ENCODE measurements around the gene GARRE1.
"Not testable (repeated sequence)": the region's sequence is repeated elsewhere in the genome, so short reads cannot be mapped to it uniquely, and the experiment has no call there.

Gene GARRE1

GRCh38 chr19:34256835-34257558 lies 2.6 kb downstream of the GARRE1 start:
- no peak for DNase-seq (ENCODE audit: low read depth in 1 of 2, low spot score in 1 of 2)

DNA sequence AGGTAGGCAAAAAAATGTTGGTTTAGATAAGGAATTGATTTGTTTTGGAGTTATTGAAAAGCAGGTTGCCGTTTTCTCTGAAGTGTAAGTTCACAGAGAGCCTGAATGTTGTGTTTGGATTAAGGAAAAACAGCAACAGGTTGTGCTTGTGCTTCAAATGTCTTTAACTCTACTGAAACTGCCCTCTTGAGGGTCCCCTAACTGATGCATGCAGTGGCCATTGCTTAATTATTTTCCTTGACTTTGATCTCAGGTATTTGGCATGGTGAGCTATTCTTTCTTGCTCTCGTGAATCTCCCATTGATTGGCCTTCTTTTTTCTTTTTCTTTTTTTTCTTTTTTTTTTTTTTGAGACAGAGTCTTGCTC lies 3.2 kb downstream of the GARRE1 start:
- no peak for DNase-seq (ENCODE audit: low read depth in 1 of 2, low spot score in 1 of 2)

DNA sequence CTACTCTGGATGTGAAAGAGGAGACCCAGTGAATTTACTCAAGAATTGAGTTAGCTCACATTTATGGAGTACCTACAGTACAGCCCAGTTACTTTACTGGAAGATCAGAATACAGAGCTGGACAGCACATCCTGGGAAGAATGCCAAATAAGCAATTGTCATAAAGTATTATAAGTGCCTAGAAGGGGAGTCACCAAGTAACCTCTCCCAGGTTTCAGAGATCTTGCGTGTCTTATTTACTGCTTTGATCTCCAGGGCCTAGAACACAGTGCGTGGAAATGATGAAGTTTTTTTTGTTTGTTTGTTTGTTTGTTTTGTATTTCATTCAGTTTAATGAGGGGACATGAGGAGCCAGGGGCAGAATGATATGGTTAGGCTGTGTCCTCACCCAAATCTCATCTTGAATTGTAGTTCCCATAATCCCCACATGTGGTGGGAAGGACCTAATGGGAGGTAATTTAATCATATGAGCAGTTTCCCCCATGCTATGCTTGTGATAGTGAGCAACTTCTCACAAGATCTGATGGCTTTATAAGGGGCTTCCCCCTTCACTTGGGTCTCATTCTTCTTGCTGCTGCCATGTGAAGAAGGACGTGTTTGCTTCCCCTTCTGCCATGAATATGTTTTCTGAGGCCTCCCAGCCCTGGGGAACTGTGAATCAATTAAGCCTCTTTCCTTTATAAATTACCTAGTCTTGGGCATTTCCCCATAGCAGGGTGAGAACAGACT lies 5.2 kb downstream of the GARRE1 start:
- DNase-seq (ENCODE audit: low read depth in 1 of 2, low spot score in 1 of 2), result no peak

- DNase-seq (ENCODE audit: low read depth in 1 of 2, low spot score in 1 of 2), result no peak
These were observed 6.4 kb downstream of the GARRE1 start for GRCh38 chr19:34260771-34261173.

- no peak for DNase-seq (ENCODE audit: low read depth in 1 of 2, low spot score in 1 of 2)
These were observed 7.2 kb downstream of the GARRE1 start for GRCh38 chr19:34261334-34262109.

- DNase-seq (ENCODE audit: low read depth in 1 of 2, low spot score in 1 of 2), result no peak
These were observed 9.4 kb downstream of the GARRE1 start for GRCh38 chr19:34263745-34264237.

DNA sequence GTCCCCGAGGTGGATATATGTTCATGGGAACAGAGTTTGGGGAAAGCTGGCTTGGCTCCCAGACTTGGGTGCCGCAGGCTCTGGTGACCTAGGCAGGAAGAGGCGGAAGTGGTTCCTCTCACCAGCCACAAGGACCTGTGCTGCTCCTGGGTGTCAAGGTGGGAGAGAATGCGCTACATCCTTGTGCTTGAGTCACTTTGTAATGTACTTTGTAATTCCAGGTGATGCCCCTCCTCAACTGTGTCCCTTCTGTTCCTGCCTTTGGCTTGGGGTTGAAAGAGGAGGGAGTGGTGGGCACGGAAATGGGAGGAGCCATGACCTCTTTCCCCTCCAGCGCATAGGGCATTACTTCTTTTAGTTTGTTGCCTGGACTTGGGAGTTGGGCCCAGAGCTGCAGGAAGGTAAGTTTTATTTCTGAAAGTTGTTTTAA lies 10.9 kb downstream of the GARRE1 start:
- no peak for DNase-seq (ENCODE audit: low read depth in 1 of 2, low spot score in 1 of 2)

- DNase-seq (ENCODE audit: low read depth in 1 of 2, low spot score in 1 of 2), result no peak
These were observed 14.7 kb downstream of the GARRE1 start for GRCh38 chr19:34269081-34269480.

- no peak for DNase-seq (ENCODE audit: low read depth in 1 of 2, low spot score in 1 of 2)
These were observed 15.1 kb downstream of the GARRE1 start for GRCh38 chr19:34269489-34269888.

DNA sequence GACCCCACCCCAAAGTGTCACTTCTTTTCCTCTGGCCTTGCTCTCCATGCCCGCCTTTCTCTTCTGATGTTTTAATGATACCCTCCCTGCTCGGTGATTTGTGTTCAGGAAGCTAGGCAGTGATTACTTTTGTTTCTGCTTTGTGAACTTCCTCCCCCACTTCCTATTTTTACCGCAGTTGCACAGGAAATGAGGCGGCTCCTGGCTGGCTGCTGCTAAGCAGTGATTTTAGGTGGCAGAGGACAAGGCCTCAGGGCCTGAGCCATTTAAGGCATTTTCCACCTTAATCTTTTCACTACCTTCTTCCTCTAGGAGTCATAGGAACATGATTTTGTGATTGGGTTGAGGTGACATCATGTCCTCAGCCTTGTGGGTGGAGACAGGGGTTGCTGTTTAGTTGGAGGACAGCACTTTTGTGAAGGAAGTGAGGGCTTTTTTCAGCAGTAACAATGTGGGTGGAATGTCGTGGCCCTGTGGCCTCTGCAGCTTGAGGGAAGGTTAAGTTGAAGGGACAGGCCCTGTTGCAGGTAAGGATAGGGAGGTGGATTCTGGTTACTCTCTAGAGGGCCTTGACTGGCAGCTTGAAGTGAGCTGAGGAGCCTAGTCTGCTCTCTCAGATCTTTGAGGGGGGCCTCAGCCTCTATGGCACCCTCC lies 15.7 kb downstream of the GARRE1 start:
- peak; percentile 26 to 50 for DNase-seq (ENCODE audit: low read depth in 1 of 2, low spot score in 1 of 2)

GRCh38 chr19:34273121-34273520 lies 18.8 kb downstream of the GARRE1 start:
- DNase-seq (ENCODE audit: low read depth in 1 of 2, low spot score in 1 of 2), result no peak

GRCh38 chr19:34274284-34274826 lies 20.0 kb downstream of the GARRE1 start:
- DNase-seq (ENCODE audit: low read depth in 1 of 2, low spot score in 1 of 2), result no peak

DNA sequence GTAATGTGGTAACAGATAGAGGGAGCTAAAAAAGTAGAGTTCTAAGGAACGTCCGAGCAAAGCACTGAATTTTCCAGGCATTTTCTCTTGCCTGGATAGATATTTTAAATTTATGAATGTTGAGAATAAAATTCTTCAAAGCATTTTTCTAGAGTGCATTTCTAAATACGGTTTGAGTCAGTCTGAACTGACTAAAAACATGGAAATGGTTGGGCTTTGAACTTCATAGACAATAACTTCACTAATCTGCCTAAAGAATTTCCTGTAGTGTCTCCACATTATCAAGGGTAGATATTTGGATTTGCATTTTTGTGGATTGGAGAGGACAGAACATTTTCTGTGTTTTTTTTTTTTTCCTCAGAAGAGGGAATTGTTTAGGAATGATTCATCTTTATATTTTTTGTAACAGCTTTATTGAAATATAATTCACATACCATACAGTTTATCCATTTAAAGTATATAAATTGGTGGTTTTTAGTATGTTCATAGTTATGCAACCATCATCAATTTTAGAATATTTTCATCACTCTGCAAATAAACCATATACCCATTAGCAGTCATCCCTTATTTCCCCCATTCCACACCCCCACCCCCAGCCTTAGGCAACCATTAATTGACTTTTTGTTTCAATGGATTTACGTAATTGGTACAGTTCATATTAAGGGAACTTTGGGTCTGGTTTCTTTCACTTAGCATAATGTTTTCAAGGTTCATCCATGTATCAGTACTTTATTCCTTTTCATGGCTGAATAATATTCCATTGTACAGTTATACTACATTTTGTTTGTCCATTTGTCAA lies 20.7 kb downstream of the GARRE1 start:
- no peak for DNase-seq (ENCODE audit: low read depth in 1 of 2, low spot score in 1 of 2)

DNA sequence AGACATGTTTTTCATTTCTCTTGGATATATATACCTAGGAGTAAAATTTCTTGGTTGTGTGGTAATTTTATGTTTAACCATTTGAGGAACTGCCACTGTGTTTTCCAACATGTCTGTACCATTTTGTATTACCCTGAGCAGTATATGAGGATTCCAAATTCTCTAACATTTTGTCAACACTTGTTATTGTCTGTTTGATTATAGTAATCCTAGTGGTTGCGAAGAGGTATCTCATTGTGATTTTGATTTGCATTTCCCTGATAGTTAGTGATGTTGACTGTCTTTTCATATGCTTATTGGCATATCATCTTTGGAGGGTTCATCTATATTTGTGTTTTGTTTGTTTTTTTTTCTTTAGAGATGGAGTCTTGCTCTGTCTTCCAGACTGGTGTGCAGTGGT lies 21.4 kb downstream of the GARRE1 start:
- DNase-seq (ENCODE audit: low read depth in 1 of 2, low spot score in 1 of 2), result no peak

DNA sequence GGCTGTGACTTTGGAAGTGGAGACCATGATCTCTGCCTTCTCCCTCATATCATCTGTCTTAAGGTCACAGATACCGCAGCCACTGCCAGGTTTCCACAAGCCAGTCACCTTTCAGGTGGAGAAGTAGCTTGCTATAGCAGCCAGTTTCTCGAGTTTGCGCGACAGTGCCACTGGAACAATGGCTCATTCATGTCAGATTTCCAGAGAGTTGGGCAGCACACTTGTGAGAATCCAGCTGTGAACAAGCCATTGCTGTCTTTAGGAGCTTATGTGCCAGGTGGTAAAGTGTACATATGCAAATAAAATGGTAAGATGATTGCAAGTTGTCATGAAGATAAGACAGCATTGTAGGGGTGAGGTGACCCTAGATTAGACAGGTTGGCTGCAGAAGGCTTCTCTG lies 22.3 kb downstream of the GARRE1 start:
- DNase-seq (ENCODE audit: low read depth in 1 of 2, low spot score in 1 of 2), result no peak

DNA sequence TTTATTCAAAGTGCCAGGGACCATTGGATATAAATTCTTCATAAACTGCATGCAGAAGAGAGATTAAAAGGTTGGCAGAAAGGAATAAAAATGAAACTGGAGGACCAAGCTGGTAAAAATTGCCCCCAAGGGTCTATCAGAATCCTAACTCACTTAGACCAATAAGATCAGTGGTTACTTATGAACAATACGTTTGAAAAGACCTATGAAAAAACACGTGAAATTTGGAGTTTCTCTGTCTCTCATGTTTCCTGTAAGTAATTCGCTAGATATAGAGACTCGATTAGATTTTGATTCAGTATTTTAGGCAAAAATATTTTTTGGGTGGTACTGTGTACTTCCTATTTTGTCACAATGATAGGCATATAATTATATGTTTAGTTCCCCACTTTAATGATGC lies 22.9 kb downstream of the GARRE1 start:
- DNase-seq (ENCODE audit: low read depth in 1 of 2, low spot score in 1 of 2), result no peak

DNA sequence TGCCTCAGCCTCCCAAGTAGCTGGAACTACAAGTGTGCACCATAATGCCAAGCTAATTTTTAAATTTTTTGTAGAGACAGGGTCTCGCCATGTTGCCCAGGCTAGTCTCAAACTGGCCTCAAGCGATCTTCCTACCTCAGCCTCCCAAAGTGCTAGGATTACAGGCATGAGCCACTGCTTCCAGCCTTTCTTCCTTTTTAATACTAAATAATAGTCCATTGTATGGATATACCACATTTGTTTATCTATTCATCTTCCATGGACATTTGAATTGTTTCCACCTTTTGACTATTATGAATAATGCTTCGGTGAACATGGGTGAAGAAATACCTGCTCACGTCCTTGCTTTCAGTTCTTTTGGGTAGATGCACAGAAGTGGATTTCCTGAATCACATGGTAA lies 24.4 kb downstream of the GARRE1 start:
- no peak for DNase-seq (ENCODE audit: low read depth in 1 of 2, low spot score in 1 of 2)

GRCh38 chr19:34281444-34281843 lies 27.1 kb downstream of the GARRE1 start:
- DNase-seq (ENCODE audit: low read depth in 1 of 2, low spot score in 1 of 2), result not testable (repeated sequence)

- DNase-seq (ENCODE audit: low read depth in 1 of 2, low spot score in 1 of 2), result no peak
These were observed 28.5 kb downstream of the GARRE1 start for GRCh38 chr19:34282611-34283519.
